HEK293 (cell line): ENCODE data around the gene DCUN1D4.

ENCODE experiments used
- CTCF ChIP-seq: fragments of 450-650 bp; formaldehyde crosslinking; IDR thresholded peaks from 2 replicates; pipeline ENCODE4 v1.5.1; 2016; ENCODE audit warnings: missing biosample characterization, missing genetic modification characterization
- PATZ1 ChIP-seq: fragments of 450-650 bp; formaldehyde crosslinking; IDR thresholded peaks from 2 replicates; pipeline ENCODE4 v1.5.1; 2016; ENCODE audit warnings: missing biosample characterization, missing genetic modification characterization
- PRDM4 ChIP-seq: fragments of 450-650 bp; formaldehyde crosslinking; IDR thresholded peaks from 2 replicates; pipeline ENCODE4 v1.5.1; 2017; ENCODE audit warnings: missing biosample characterization, missing genetic modification characterization
- REST ChIP-seq: fragments of 450-650 bp; formaldehyde crosslinking; IDR thresholded peaks from 2 replicates; pipeline ENCODE4 v1.5.1; 2016; ENCODE audit warnings: missing biosample characterization, missing genetic modification characterization
- ZBTB11 ChIP-seq: fragments of 450-650 bp; formaldehyde crosslinking; conservative IDR thresholded peaks from 2 replicates; pipeline ENCODE4 v1.5.1; 2016; ENCODE audit warnings: low read depth, missing biosample characterization, missing genetic modification characterization
- ZNF121 ChIP-seq: fragments of 450-650 bp; formaldehyde crosslinking; IDR thresholded peaks from 2 replicates; pipeline ENCODE4 v1.5.1; 2016; ENCODE audit warnings: missing biosample characterization, missing genetic modification characterization
- ZNF23 ChIP-seq: fragments of 450-650 bp; formaldehyde crosslinking; IDR thresholded peaks from 2 replicates; pipeline ENCODE4 v1.5.1; 2016; ENCODE audit warnings: missing biosample characterization, missing genetic modification characterization, borderline replicate concordance
- ZNF274 ChIP-seq, 2 experiments: fragments of 200-500 bp in 1 of 2; fragments of 450-650 bp in 1 of 2; sonication (Bioruptor generic) in 1 of 2; formaldehyde crosslinking in 1 of 2; IDR thresholded peaks; 2 replicates each; pipeline versions ENCODE4 v1.5.1 to v1.6.1; 2014 to 2016; ENCODE audit warnings: borderline replicate concordance in 1 of 2, inconsistent platforms in 1 of 2, low read length in 1 of 2, missing biosample characterization in 1 of 2, missing genetic modification characterization in 1 of 2
- ZNF311 ChIP-seq: fragments of 450-650 bp; formaldehyde crosslinking; IDR thresholded peaks from 2 replicates; pipeline ENCODE4 v1.5.1; 2017; ENCODE audit warnings: missing biosample characterization, missing genetic modification characterization, borderline replicate concordance
- ZNF571 ChIP-seq: fragments of 450-650 bp; formaldehyde crosslinking; IDR thresholded peaks from 2 replicates; pipeline ENCODE4 v1.5.0; 2017; ENCODE audit warnings: missing biosample characterization, missing genetic modification characterization
- ZNF629 ChIP-seq: fragments of 450-650 bp; formaldehyde crosslinking; IDR thresholded peaks from 2 replicates; pipeline ENCODE4 v1.5.1; 2017; ENCODE audit warnings: missing biosample characterization, missing genetic modification characterization

- TF ChIP-seq ZNF121 (tag by site-specific recombination), result no peak
- TF ChIP-seq CTCF (tag by site-specific recombination), result no peak
- TF ChIP-seq ZNF23 (tag by site-specific recombination), result no peak
- no peak for TF ChIP-seq ZNF311 (tag by site-specific recombination)
- no peak for TF ChIP-seq REST
- TF ChIP-seq PATZ1, result no peak
- no peak for TF ChIP-seq ZNF571 (tag by site-specific recombination)
- TF ChIP-seq ZNF274 (IDR thresholded peaks at IDR 0.05; ENCODE audit: low read length), result no peak
- TF ChIP-seq ZNF274 (tag by site-specific recombination; IDR thresholded peaks at IDR 0.05; ENCODE audit: borderline replicate concordance), result no peak
- TF ChIP-seq PRDM4 (tag by site-specific recombination), result no peak
- TF ChIP-seq ZNF629 (tag by site-specific recombination), result no peak
- no peak for TF ChIP-seq ZBTB11 (tag by site-specific recombination)
These were observed 29.5 kb downstream of the DCUN1D4 start for GRCh38 chr4:51872283-51872997.
